OCI-LY7 (cell line): ENCODE data around the gene KLF16. TPM values are rescaled to one million over a fixed set of nuclear protein-coding genes. Genes with fewer than 3 reads are reported as not detected.

Experiments used
- BruUV-seq: library from RNA; stranded (reverse); fragments of 400-500 nt; replicated peaks from 2 replicates; lab custom pipeline; 2021; lab: Mats Ljungman, UMichigan
- CTCF ChIA-PET: fragments of 300-600 bp; sonication (Branson Sonifier 250); formaldehyde crosslinking; loops from one replicate; lab custom pipeline; 2022; ENCODE audit warnings: antibody characterized with exemption; ENCODE audit not compliant: unreplicated experiment; lab: Charles Lee
- POLR2A ChIA-PET: fragments of 300-600 bp; sonication (Branson Sonifier 250); formaldehyde crosslinking; loops from one replicate; lab custom pipeline; 2022; ENCODE audit warnings: antibody characterized with exemption; lab: Charles Lee
- DNase-seq: peaks from one replicate; pipeline ENCODE4 v3.0.0-alpha.2; 2015; ENCODE audit warnings: low spot score
- H2AFZ ChIP-seq: fragments of 200-600 bp; sonication (generic), shearing (Covaris generic); 2 replicates; pipeline ENCODE4 v1.6.1; 2014; ENCODE audit warnings: mild to moderate bottlenecking, antibody characterized with exemption, low read length, moderate library complexity
- H3K27ac ChIP-seq: fragments of 200-600 bp; sonication (generic); 2 replicates; pipeline ENCODE4 v1.5.1; 2014; ENCODE audit warnings: mixed run types, low read depth, mild to moderate bottlenecking, moderate library complexity, low read length, inconsistent platforms; ENCODE audit not compliant: poor library complexity, severe bottlenecking
- H3K36me3 ChIP-seq: fragments of 200-600 bp; sonication (generic); 2 replicates; pipeline ENCODE4 v1.6.1; 2014; ENCODE audit warnings: mild to moderate bottlenecking, antibody characterized with exemption, low read length, moderate library complexity, mixed read lengths; ENCODE audit not compliant: insufficient read depth
- H3K4me1 ChIP-seq: fragments of 200-600 bp; sonication (generic); 2 replicates; pipeline ENCODE4 v1.5.1; 2014; ENCODE audit warnings: mild to moderate bottlenecking, low read length; ENCODE audit not compliant: insufficient read depth, poor library complexity, severe bottlenecking
- H3K4me2 ChIP-seq: fragments of 200-600 bp; sonication (generic); 2 replicates; pipeline ENCODE4 v1.6.1; 2014; ENCODE audit warnings: mild to moderate bottlenecking, low read length
- H3K4me3 ChIP-seq: fragments of 200-600 bp; sonication (generic); 2 replicates; pipeline ENCODE4 v1.5.1; 2014; ENCODE audit warnings: mild to moderate bottlenecking, low read depth, low read length; ENCODE audit not compliant: poor library complexity, severe bottlenecking
- H3K79me2 ChIP-seq: fragments of 200-600 bp; sonication (generic); 2 replicates; pipeline ENCODE4 v1.6.1; 2016; ENCODE audit warnings: low read depth, mild to moderate bottlenecking, low read length, moderate library complexity, mixed read lengths; ENCODE audit not compliant: insufficient read depth
- H3K9me2 ChIP-seq: fragments of 200-600 bp; sonication (generic); 2 replicates; pipeline ENCODE4 v1.6.1; 2016; ENCODE audit warnings: mild to moderate bottlenecking, low read length, mixed read lengths; ENCODE audit not compliant: insufficient read depth
- H3K9me3 ChIP-seq: fragments of 200-600 bp; sonication (generic); 2 replicates; pipeline ENCODE4 v1.6.1; 2014; ENCODE audit warnings: mild to moderate bottlenecking, mixed run types, low read length, mixed read lengths
- H4K20me1 ChIP-seq: fragments of 200-600 bp; sonication (generic); 2 replicates; pipeline ENCODE4 v1.6.1; 2014; ENCODE audit warnings: mild to moderate bottlenecking, antibody characterized with exemption, low read length, moderate library complexity, mixed read lengths; ENCODE audit not compliant: insufficient read depth
- CTCF ChIP-seq: fragments of 200-600 bp; sonication (generic); conservative IDR thresholded peaks from 2 replicates; pipeline ENCODE4 v1.5.1; 2014; ENCODE audit warnings: mild to moderate bottlenecking, antibody characterized with exemption, low read length, moderate library complexity, mixed read lengths
- EZH2phosphoT487 ChIP-seq: fragments of 200-600 bp; sonication (generic); IDR thresholded peaks from 2 replicates; pipeline ENCODE4 v1.6.1; 2018; ENCODE audit warnings: low read depth, borderline replicate concordance, mild to moderate bottlenecking, mixed run types, antibody characterized with exemption, low read length, moderate library complexity, mixed read lengths
- intact Hi-C: fragments of 100-400 bp; cut with micrococcal nuclease; formaldehyde crosslinking; loops from one replicate; pipeline ENCODE4 v1.10.0; 2022; ENCODE audit not compliant: unreplicated experiment
- total RNA-seq, 2 experiments: library from RNA; depleted of rRNA in 1 of 2; stranded (reverse); fragments of >200 nt in 1 of 2; shearing (Covaris generic) in 1 of 2; gene quantifications; 2 replicates each; pipeline ENCODE4 v1.2.3, GENCODE V29; 2014 to 2022

Gene KLF16
- total RNA-seq, 2 experiments from 2014 or later: 9.6 to 44.4 TPM

- Histone ChIP-seq H3K79me2 (no peaks in the 10 kb centered on the region), H3K36me3 (peaks cover 71% of the 10 kb centered on the region), H3K9me2 (no peaks in the 10 kb centered on the region), H3K4me2 (no peak overlapping the region), H2AFZ (no peak overlapping the region), H3K9me3 (no peaks in the 10 kb centered on the region), H3K4me1 (peaks cover 11% of the 10 kb centered on the region), H3K4me3 (no peak overlapping the region), H3K27ac (no peak overlapping the region), H4K20me1 (no peaks in the 10 kb centered on the region)
- no TSS peak for BruUV-seq
- intact Hi-C loops: no loop called here
- no peak for TF ChIP-seq CTCF
- TF ChIP-seq EZH2phosphoT487: no peak
- no peak for DNase-seq
- POLR2A ChIA-PET: no interaction called here
- CTCF ChIA-PET: no interaction called here
Observed at GRCh38 chr19:1817553-1818179, 45.7 kb downstream of the KLF16 start.

GRCh38 chr19:1816530-1817298 lies 46.7 kb downstream of the KLF16 start:
- BruUV-seq: no TSS peak
- no peak overlapping the region for H3K27ac ChIP-seq
- H4K20me1 ChIP-seq: no peaks in the 10 kb centered on the region
- TF ChIP-seq EZH2phosphoT487 (no peak), CTCF (no peak)
- POLR2A ChIA-PET: no interaction called here
- H3K79me2 ChIP-seq: no peaks in the 10 kb centered on the region
- H3K9me3 ChIP-seq: no peaks in the 10 kb centered on the region
- no peak overlapping the region for H3K4me3 ChIP-seq
- DNase-seq: no peak
- no peak overlapping the region for H2AFZ ChIP-seq
- CTCF ChIA-PET: no interaction called here
- peaks cover 61% of the 10 kb centered on the region for H3K36me3 ChIP-seq
- peaks cover 12% of the 10 kb centered on the region for H3K4me1 ChIP-seq
- intact Hi-C loops: no loop called here
- no peak overlapping the region for H3K4me2 ChIP-seq
- no peaks in the 10 kb centered on the region for H3K9me2 ChIP-seq
